ENCODE measurements around the gene PRPF38B. TPM values are rescaled to one million over a fixed set of nuclear protein-coding genes. Genes with fewer than 3 reads are reported as not detected.

PRPF38B gene
- total and polyA plus RNA-seq, 9 of the 15 experiments (the other 6 are each of a cell fraction or from before 2014, with no cell fraction given) = 25.3 to 85.5 (median 66.4) TPM

DNA sequence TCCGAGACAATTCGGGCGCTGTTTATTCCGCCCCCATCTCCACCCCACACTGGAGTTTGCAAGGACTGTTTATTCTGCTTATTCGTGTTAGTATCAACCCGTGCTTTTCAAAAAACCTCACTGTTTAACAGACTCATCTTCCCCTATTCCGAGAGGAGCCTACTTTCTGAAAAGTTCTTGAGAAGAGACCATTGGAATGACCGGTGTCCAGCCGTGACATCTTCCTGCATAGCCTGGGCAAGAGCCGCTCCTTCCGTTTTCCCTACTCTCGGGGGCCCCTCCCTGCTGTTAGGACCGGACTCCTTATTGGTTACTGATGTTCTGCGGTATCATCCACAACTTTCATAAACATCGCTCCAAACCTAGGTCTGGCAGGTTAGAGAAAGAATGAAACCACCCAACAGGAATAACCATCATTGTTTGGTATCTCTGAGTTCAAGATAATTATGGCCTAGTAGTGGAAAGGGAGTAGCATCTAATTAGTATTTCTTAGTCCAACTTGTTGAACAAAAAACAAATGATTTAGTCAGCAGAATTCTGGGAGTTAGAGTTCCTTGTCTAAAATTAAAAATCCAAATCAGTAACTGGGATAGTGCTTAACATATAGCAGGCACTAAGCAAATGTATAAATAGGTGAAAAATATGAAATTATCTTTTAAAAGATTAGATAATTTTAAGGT lies 55.2 kb downstream of the PRPF38B start (continued):
- TF ChIP-seq, protein P1, sequence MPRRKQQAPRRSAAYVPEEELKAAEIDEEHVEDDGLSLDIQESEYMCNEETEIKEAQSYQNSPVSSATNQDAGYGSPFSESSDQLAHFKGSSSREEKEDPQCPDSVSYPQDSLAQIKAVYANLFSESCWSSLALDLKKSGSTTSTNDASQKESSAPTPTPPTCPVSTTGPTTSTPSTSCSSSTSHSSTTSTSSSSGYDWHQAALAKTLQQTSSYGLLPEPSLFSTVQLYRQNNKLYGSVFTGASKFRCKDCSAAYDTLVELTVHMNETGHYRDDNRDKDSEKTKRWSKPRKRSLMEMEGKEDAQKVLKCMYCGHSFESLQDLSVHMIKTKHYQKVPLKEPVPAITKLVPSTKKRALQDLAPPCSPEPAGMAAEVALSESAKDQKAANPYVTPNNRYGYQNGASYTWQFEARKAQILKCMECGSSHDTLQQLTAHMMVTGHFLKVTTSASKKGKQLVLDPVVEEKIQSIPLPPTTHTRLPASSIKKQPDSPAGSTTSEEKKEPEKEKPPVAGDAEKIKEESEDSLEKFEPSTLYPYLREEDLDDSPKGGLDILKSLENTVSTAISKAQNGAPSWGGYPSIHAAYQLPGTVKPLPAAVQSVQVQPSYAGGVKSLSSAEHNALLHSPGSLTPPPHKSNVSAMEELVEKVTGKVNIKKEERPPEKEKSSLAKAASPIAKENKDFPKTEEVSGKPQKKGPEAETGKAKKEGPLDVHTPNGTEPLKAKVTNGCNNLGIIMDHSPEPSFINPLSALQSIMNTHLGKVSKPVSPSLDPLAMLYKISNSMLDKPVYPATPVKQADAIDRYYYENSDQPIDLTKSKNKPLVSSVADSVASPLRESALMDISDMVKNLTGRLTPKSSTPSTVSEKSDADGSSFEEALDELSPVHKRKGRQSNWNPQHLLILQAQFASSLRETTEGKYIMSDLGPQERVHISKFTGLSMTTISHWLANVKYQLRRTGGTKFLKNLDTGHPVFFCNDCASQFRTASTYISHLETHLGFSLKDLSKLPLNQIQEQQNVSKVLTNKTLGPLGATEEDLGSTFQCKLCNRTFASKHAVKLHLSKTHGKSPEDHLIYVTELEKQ (CRISPR knock-in tag; IDR thresholded peaks at IDR 0.05) = no peak
- no peak for TF ChIP-seq PYGO2 (tag; IDR thresholded peaks at IDR 0.05)
- no peak for TF ChIP-seq HNRNPLL (IDR thresholded peaks at IDR 0.05; ENCODE audit: low read depth, low read length, poor library complexity, severe bottlenecking)
- TF ChIP-seq ZFX (CRISPR knock-in tag; IDR thresholded peaks at IDR 0.05) = no peak
- TF ChIP-seq GATAD2B (IDR thresholded peaks at IDR 0.05; ENCODE audit: borderline replicate concordance) = no peak
- TF ChIP-seq TBP (optimal IDR thresholded peaks at IDR 0.05; ENCODE audit: low read depth, low read length) = peak; percentile 85
- TF ChIP-seq, protein P2, sequence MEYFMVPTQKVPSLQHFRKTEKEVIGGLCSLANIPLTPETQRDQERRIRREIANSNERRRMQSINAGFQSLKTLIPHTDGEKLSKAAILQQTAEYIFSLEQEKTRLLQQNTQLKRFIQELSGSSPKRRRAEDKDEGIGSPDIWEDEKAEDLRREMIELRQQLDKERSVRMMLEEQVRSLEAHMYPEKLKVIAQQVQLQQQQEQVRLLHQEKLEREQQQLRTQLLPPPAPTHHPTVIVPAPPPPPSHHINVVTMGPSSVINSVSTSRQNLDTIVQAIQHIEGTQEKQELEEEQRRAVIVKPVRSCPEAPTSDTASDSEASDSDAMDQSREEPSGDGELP (CRISPR knock-in tag; IDR thresholded peaks at IDR 0.05; ENCODE audit: borderline replicate concordance) = no peak; the same call in 1 of the 2 replicates
- TF ChIP-seq ZNF23 (CRISPR knock-in tag; IDR thresholded peaks at IDR 0.05) = no peak
- no peak for TF ChIP-seq ZNF717 (CRISPR knock-in tag; IDR thresholded peaks at IDR 0.05)
- TF ChIP-seq, protein P3, sequence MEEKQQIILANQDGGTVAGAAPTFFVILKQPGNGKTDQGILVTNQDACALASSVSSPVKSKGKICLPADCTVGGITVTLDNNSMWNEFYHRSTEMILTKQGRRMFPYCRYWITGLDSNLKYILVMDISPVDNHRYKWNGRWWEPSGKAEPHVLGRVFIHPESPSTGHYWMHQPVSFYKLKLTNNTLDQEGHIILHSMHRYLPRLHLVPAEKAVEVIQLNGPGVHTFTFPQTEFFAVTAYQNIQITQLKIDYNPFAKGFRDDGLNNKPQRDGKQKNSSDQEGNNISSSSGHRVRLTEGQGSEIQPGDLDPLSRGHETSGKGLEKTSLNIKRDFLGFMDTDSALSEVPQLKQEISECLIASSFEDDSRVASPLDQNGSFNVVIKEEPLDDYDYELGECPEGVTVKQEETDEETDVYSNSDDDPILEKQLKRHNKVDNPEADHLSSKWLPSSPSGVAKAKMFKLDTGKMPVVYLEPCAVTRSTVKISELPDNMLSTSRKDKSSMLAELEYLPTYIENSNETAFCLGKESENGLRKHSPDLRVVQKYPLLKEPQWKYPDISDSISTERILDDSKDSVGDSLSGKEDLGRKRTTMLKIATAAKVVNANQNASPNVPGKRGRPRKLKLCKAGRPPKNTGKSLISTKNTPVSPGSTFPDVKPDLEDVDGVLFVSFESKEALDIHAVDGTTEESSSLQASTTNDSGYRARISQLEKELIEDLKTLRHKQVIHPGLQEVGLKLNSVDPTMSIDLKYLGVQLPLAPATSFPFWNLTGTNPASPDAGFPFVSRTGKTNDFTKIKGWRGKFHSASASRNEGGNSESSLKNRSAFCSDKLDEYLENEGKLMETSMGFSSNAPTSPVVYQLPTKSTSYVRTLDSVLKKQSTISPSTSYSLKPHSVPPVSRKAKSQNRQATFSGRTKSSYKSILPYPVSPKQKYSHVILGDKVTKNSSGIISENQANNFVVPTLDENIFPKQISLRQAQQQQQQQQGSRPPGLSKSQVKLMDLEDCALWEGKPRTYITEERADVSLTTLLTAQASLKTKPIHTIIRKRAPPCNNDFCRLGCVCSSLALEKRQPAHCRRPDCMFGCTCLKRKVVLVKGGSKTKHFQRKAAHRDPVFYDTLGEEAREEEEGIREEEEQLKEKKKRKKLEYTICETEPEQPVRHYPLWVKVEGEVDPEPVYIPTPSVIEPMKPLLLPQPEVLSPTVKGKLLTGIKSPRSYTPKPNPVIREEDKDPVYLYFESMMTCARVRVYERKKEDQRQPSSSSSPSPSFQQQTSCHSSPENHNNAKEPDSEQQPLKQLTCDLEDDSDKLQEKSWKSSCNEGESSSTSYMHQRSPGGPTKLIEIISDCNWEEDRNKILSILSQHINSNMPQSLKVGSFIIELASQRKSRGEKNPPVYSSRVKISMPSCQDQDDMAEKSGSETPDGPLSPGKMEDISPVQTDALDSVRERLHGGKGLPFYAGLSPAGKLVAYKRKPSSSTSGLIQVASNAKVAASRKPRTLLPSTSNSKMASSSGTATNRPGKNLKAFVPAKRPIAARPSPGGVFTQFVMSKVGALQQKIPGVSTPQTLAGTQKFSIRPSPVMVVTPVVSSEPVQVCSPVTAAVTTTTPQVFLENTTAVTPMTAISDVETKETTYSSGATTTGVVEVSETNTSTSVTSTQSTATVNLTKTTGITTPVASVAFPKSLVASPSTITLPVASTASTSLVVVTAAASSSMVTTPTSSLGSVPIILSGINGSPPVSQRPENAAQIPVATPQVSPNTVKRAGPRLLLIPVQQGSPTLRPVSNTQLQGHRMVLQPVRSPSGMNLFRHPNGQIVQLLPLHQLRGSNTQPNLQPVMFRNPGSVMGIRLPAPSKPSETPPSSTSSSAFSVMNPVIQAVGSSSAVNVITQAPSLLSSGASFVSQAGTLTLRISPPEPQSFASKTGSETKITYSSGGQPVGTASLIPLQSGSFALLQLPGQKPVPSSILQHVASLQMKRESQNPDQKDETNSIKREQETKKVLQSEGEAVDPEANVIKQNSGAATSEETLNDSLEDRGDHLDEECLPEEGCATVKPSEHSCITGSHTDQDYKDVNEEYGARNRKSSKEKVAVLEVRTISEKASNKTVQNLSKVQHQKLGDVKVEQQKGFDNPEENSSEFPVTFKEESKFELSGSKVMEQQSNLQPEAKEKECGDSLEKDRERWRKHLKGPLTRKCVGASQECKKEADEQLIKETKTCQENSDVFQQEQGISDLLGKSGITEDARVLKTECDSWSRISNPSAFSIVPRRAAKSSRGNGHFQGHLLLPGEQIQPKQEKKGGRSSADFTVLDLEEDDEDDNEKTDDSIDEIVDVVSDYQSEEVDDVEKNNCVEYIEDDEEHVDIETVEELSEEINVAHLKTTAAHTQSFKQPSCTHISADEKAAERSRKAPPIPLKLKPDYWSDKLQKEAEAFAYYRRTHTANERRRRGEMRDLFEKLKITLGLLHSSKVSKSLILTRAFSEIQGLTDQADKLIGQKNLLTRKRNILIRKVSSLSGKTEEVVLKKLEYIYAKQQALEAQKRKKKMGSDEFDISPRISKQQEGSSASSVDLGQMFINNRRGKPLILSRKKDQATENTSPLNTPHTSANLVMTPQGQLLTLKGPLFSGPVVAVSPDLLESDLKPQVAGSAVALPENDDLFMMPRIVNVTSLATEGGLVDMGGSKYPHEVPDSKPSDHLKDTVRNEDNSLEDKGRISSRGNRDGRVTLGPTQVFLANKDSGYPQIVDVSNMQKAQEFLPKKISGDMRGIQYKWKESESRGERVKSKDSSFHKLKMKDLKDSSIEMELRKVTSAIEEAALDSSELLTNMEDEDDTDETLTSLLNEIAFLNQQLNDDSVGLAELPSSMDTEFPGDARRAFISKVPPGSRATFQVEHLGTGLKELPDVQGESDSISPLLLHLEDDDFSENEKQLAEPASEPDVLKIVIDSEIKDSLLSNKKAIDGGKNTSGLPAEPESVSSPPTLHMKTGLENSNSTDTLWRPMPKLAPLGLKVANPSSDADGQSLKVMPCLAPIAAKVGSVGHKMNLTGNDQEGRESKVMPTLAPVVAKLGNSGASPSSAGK (IDR thresholded peaks at IDR 0.05) = no peak
- TF ChIP-seq NEUROD1 (IDR thresholded peaks at IDR 0.05; ENCODE audit: borderline replicate concordance, low read depth, low read length, partially characterized antibody) = no peak
- no peak for TF ChIP-seq BMI1 (IDR thresholded peaks at IDR 0.05; ENCODE audit: low read length)

Measured in K562 (cell line).